ENCODE results near the gene CCDC24.

The CCDC24 gene

GRCh38 chr1:44000122-44000665 lies 8.8 kb downstream of the CCDC24 start:
- H3K9ac ChIP-seq (ENCODE audit: low read depth, low read length), result no peak overlapping the region
- H3K27me3 ChIP-seq (ENCODE audit: control insufficient read depth, insufficient read depth, low read length), result no peaks in the 10 kb centered on the region
- H3K4me3 ChIP-seq (ENCODE audit: low read depth, low read length), result no peak overlapping the region
- H3K4me1 ChIP-seq (ENCODE audit: control insufficient read depth, insufficient read depth, low read length), result no peaks in the 10 kb centered on the region
- H3K36me3 ChIP-seq (ENCODE audit: control insufficient read depth, insufficient read depth, low read length), result peaks cover 30% of the 10 kb centered on the region
- H3K27ac ChIP-seq (ENCODE audit: low read depth, low read length), result no peak overlapping the region
- no peaks in the 10 kb centered on the region for H3K9me3 ChIP-seq (ENCODE audit: control insufficient read depth, insufficient read depth, low read length)

GRCh38 chr1:44002165-44002564 lies 10.8 kb downstream of the CCDC24 start:
- no peak overlapping the region for H3K27ac ChIP-seq (ENCODE audit: low read depth, low read length)
- H3K4me3 ChIP-seq (ENCODE audit: low read depth, low read length), result no peak overlapping the region
- no peaks in the 10 kb centered on the region for H3K27me3 ChIP-seq (ENCODE audit: control insufficient read depth, insufficient read depth, low read length)
- H3K4me1 ChIP-seq (ENCODE audit: control insufficient read depth, insufficient read depth, low read length), result no peaks in the 10 kb centered on the region
- H3K9me3 ChIP-seq (ENCODE audit: control insufficient read depth, insufficient read depth, low read length), result no peaks in the 10 kb centered on the region
- H3K9ac ChIP-seq (ENCODE audit: low read depth, low read length), result no peak overlapping the region
- peaks cover 33% of the 10 kb centered on the region for H3K36me3 ChIP-seq (ENCODE audit: control insufficient read depth, insufficient read depth, low read length)

GRCh38 chr1:44002606-44003157 lies 11.3 kb downstream of the CCDC24 start:
- Histone ChIP-seq H3K9ac (ENCODE audit: low read depth, low read length) (no peak overlapping the region), H3K27me3 (ENCODE audit: control insufficient read depth, insufficient read depth, low read length) (no peaks in the 10 kb centered on the region), H3K4me3 (ENCODE audit: low read depth, low read length) (no peak overlapping the region), H3K36me3 (ENCODE audit: control insufficient read depth, insufficient read depth, low read length) (peaks cover 33% of the 10 kb centered on the region), H3K4me1 (ENCODE audit: control insufficient read depth, insufficient read depth, low read length) (no peaks in the 10 kb centered on the region), H3K27ac (ENCODE audit: low read depth, low read length) (no peak overlapping the region), H3K9me3 (ENCODE audit: control insufficient read depth, insufficient read depth, low read length) (no peaks in the 10 kb centered on the region)

- Histone ChIP-seq H3K36me3 (ENCODE audit: control insufficient read depth, insufficient read depth, low read length) (peaks cover 18% of the 10 kb centered on the region), H3K27ac (ENCODE audit: low read depth, low read length) (no peak overlapping the region), H3K4me3 (ENCODE audit: low read depth, low read length) (no peak overlapping the region), H3K27me3 (ENCODE audit: control insufficient read depth, insufficient read depth, low read length) (no peaks in the 10 kb centered on the region), H3K4me1 (ENCODE audit: control insufficient read depth, insufficient read depth, low read length) (no peaks in the 10 kb centered on the region), H3K9ac (ENCODE audit: low read depth, low read length) (no peak overlapping the region), H3K9me3 (ENCODE audit: control insufficient read depth, insufficient read depth, low read length) (no peaks in the 10 kb centered on the region)
Observed at GRCh38 chr1:44008259-44008658, 16.9 kb downstream of the CCDC24 start.

- peaks cover 18% of the 10 kb centered on the region for H3K36me3 ChIP-seq (ENCODE audit: control insufficient read depth, insufficient read depth, low read length)
- no peak overlapping the region for H3K27ac ChIP-seq (ENCODE audit: low read depth, low read length)
- no peaks in the 10 kb centered on the region for H3K27me3 ChIP-seq (ENCODE audit: control insufficient read depth, insufficient read depth, low read length)
- no peak overlapping the region for H3K9ac ChIP-seq (ENCODE audit: low read depth, low read length)
- no peak overlapping the region for H3K4me3 ChIP-seq (ENCODE audit: low read depth, low read length)
- H3K4me1 ChIP-seq (ENCODE audit: control insufficient read depth, insufficient read depth, low read length), result no peaks in the 10 kb centered on the region
- H3K9me3 ChIP-seq (ENCODE audit: control insufficient read depth, insufficient read depth, low read length), result no peaks in the 10 kb centered on the region
Observed at GRCh38 chr1:44010935-44011471, 19.6 kb downstream of the CCDC24 start.

- H3K9me3 ChIP-seq (ENCODE audit: control insufficient read depth, insufficient read depth, low read length), result no peaks in the 10 kb centered on the region
- no peaks in the 10 kb centered on the region for H3K4me1 ChIP-seq (ENCODE audit: control insufficient read depth, insufficient read depth, low read length)
- H3K4me3 ChIP-seq (ENCODE audit: low read depth, low read length), result no peak overlapping the region
- peaks cover 12% of the 10 kb centered on the region for H3K36me3 ChIP-seq (ENCODE audit: control insufficient read depth, insufficient read depth, low read length)
- no peak overlapping the region for H3K9ac ChIP-seq (ENCODE audit: low read depth, low read length)
- no peaks in the 10 kb centered on the region for H3K27me3 ChIP-seq (ENCODE audit: control insufficient read depth, insufficient read depth, low read length)
- H3K27ac ChIP-seq (ENCODE audit: low read depth, low read length), result no peak overlapping the region
Observed at GRCh38 chr1:44012404-44012803, 21.0 kb downstream of the CCDC24 start.

GRCh38 chr1:44012941-44013609 lies 21.7 kb downstream of the CCDC24 start:
- Histone ChIP-seq H3K36me3 (ENCODE audit: control insufficient read depth, insufficient read depth, low read length) (peaks cover 11% of the 10 kb centered on the region), H3K4me3 (ENCODE audit: low read depth, low read length) (no peak overlapping the region), H3K27ac (ENCODE audit: low read depth, low read length) (no peak overlapping the region), H3K4me1 (ENCODE audit: control insufficient read depth, insufficient read depth, low read length) (no peaks in the 10 kb centered on the region), H3K27me3 (ENCODE audit: control insufficient read depth, insufficient read depth, low read length) (no peaks in the 10 kb centered on the region), H3K9ac (ENCODE audit: low read depth, low read length) (no peak overlapping the region), H3K9me3 (ENCODE audit: control insufficient read depth, insufficient read depth, low read length) (no peaks in the 10 kb centered on the region)

- Histone ChIP-seq H3K9me3 (ENCODE audit: control insufficient read depth, insufficient read depth, low read length) (no peaks in the 10 kb centered on the region), H3K9ac (ENCODE audit: low read depth, low read length) (no peak overlapping the region), H3K4me3 (ENCODE audit: low read depth, low read length) (no peak overlapping the region), H3K36me3 (ENCODE audit: control insufficient read depth, insufficient read depth, low read length) (peaks cover 8% of the 10 kb centered on the region), H3K27ac (ENCODE audit: low read depth, low read length) (no peak overlapping the region), H3K27me3 (ENCODE audit: control insufficient read depth, insufficient read depth, low read length) (no peaks in the 10 kb centered on the region), H3K4me1 (ENCODE audit: control insufficient read depth, insufficient read depth, low read length) (no peaks in the 10 kb centered on the region)
Observed at GRCh38 chr1:44013949-44014348, 22.6 kb downstream of the CCDC24 start.

GRCh38 chr1:44014365-44015104 lies 23.1 kb downstream of the CCDC24 start:
- no peak overlapping the region for H3K9ac ChIP-seq (ENCODE audit: low read depth, low read length)
- H3K9me3 ChIP-seq (ENCODE audit: control insufficient read depth, insufficient read depth, low read length), result no peaks in the 10 kb centered on the region
- H3K27ac ChIP-seq (ENCODE audit: low read depth, low read length), result no peak overlapping the region
- peaks cover 6% of the 10 kb centered on the region for H3K36me3 ChIP-seq (ENCODE audit: control insufficient read depth, insufficient read depth, low read length)
- no peaks in the 10 kb centered on the region for H3K4me1 ChIP-seq (ENCODE audit: control insufficient read depth, insufficient read depth, low read length)
- H3K27me3 ChIP-seq (ENCODE audit: control insufficient read depth, insufficient read depth, low read length), result no peaks in the 10 kb centered on the region
- H3K4me3 ChIP-seq (ENCODE audit: low read depth, low read length), result no peak overlapping the region

GRCh38 chr1:44015206-44015605 lies 23.8 kb downstream of the CCDC24 start:
- H3K27ac ChIP-seq (ENCODE audit: low read depth, low read length), result no peak overlapping the region
- no peaks in the 10 kb centered on the region for H3K27me3 ChIP-seq (ENCODE audit: control insufficient read depth, insufficient read depth, low read length)
- H3K4me3 ChIP-seq (ENCODE audit: low read depth, low read length), result no peak overlapping the region
- H3K9me3 ChIP-seq (ENCODE audit: control insufficient read depth, insufficient read depth, low read length), result no peaks in the 10 kb centered on the region
- peaks cover 2% of the 10 kb centered on the region; the same call in 1 of the 2 replicates for H3K36me3 ChIP-seq (ENCODE audit: control insufficient read depth, insufficient read depth, low read length)
- H3K9ac ChIP-seq (ENCODE audit: low read depth, low read length), result no peak overlapping the region
- no peaks in the 10 kb centered on the region for H3K4me1 ChIP-seq (ENCODE audit: control insufficient read depth, insufficient read depth, low read length)
